GM23338 (cell line): ENCODE results near the gene SLX4IP. TPM values are rescaled to one million over a fixed set of nuclear protein-coding genes. Genes with fewer than 3 reads are reported as not detected.

Experiments
- JUNB ChIP-seq: IDR thresholded peaks from one replicate; pipeline ENCODE4 v1.6.1; 2016; ENCODE audit warnings: antibody characterized with exemption; ENCODE audit not compliant: unreplicated experiment
- NANOG ChIP-seq: IDR thresholded peaks from 2 replicates; pipeline ENCODE4 v1.6.1; 2016; ENCODE audit warnings: antibody characterized with exemption, borderline replicate concordance
- REST ChIP-seq: IDR thresholded peaks from one replicate; pipeline ENCODE4 v1.6.1; 2018; ENCODE audit warnings: antibody characterized with exemption; ENCODE audit not compliant: unreplicated experiment
- ZNF114 ChIP-seq: fragments of 250-450 bp; sonication (Bioruptor Pico); IDR thresholded peaks from 2 replicates; pipeline ENCODE4 v1.5.0; 2020; ENCODE audit warnings: mild to moderate bottlenecking, moderate library complexity
- ZNF331 ChIP-seq: fragments of 250-450 bp; sonication (Bioruptor Pico); IDR thresholded peaks from 2 replicates; pipeline ENCODE4 v1.5.0; 2020; ENCODE audit warnings: low read depth, mild to moderate bottlenecking, moderate library complexity
- ZNF462 ChIP-seq: fragments of 250-450 bp; sonication (Bioruptor Pico); IDR thresholded peaks from 2 replicates; pipeline ENCODE4 v1.5.0; 2020; ENCODE audit warnings: mild to moderate bottlenecking, moderate library complexity
- polyA plus RNA-seq: library from polyadenylated mRNA; unstranded; fragments of >200 nt; fragmentation: Nextera tagmentation; extraction: Ambion mirVana; gene quantifications from 2 replicates; pipeline ENCODE4 v1.2.1, GENCODE V29; 2016
- total RNA-seq: library from RNA; depleted of rRNA; stranded (reverse); fragments of >200 nt; shearing (Covaris generic); gene quantifications from 2 replicates; pipeline ENCODE4 v1.2.3, GENCODE V29; 2014

The SLX4IP gene
- total and polyA plus RNA-seq, 2 experiments from 2014 or later, result 9.1 to 9.8 TPM

GRCh38 chr20:10513061-10513460, 78.0 kb downstream of the SLX4IP start (continued):
- TF ChIP-seq REST (no peak), JUNB (no peak), ZNF462 (CRISPR knock-in tag) (no peak), ZNF331 (CRISPR knock-in tag) (no peak), ZNF114 (CRISPR knock-in tag) (no peak), NANOG (no peak)
